Common myeloid progenitor, CD34-positive (primary cell): ENCODE data around the gene ABCC3.

Experiments used
- CTCF ChIA-PET: fragments of 350-600 bp; sonication (Branson Sonifier 250); formaldehyde crosslinking; loops from one replicate; lab custom pipeline; 2021; ENCODE audit warnings: antibody characterized with exemption; lab: Charles Lee
- POLR2A ChIA-PET: fragments of 350-600 bp; sonication (Branson Sonifier 250); formaldehyde crosslinking; loops from one replicate; lab custom pipeline; 2021; ENCODE audit warnings: antibody characterized with exemption; lab: Charles Lee
- DNase-seq, 3 donors: peaks; one replicate each; pipeline versions ENCODE4 v3.0.0 to v3.0.0-alpha.2; 2013
- H3K27ac ChIP-seq, 2 experiments: 1 replicate in 1 of 2; 2 replicates in 1 of 2; pipeline ENCODE4 v1.7.0; 2013; ENCODE audit warnings: inconsistent platforms in 2 of 2, low read length in 2 of 2, mild to moderate bottlenecking in 2 of 2, low read depth in 1 of 2, moderate library complexity in 1 of 2; ENCODE audit not compliant: severe bottlenecking in 2 of 2, insufficient read depth in 1 of 2, poor library complexity in 1 of 2
- H3K27me3 ChIP-seq, 5 experiments: replicated peaks in 2 of 5; 1 replicate in 3 of 5; 2 replicates in 2 of 5; pipeline versions ENCODE4 v1.6.1 to v1.7.0; 2013; ENCODE audit warnings: low read length in 4 of 5, mild to moderate bottlenecking in 2 of 5, moderate library complexity in 2 of 5, inconsistent platforms in 1 of 5; ENCODE audit not compliant: insufficient read depth in 5 of 5, control insufficient read depth in 4 of 5
- H3K36me3 ChIP-seq, 4 experiments: 1 replicate in 2 of 4; 2 replicates in 2 of 4; pipeline versions ENCODE4 v1.6.1 to v1.7.0; 2013; ENCODE audit warnings: low read length in 3 of 4, control low read depth in 1 of 4, mild to moderate bottlenecking in 1 of 4; ENCODE audit not compliant: control insufficient read depth in 4 of 4, insufficient read depth in 4 of 4
- H3K4me1 ChIP-seq, 4 experiments: 1 replicate in 3 of 4; 2 replicates in 1 of 4; pipeline versions ENCODE4 v1.6.1 to v1.7.1; 2013; ENCODE audit warnings: low read length in 3 of 4, mild to moderate bottlenecking in 3 of 4, control low read depth in 1 of 4, inconsistent platforms in 1 of 4, moderate library complexity in 1 of 4; ENCODE audit not compliant: control insufficient read depth in 4 of 4, insufficient read depth in 4 of 4; ENCODE audit errors: control extremely low read depth in 1 of 4
- H3K4me3 ChIP-seq, 7 experiments: 1 replicate in 4 of 7; 2 replicates in 3 of 7; pipeline versions ENCODE4 v1.5.1 to v1.7.0; 2013; ENCODE audit warnings: mild to moderate bottlenecking in 7 of 7, low read length in 6 of 7, moderate library complexity in 6 of 7, inconsistent platforms in 2 of 7, low read depth in 2 of 7, control low read depth in 1 of 7; ENCODE audit not compliant: insufficient read depth in 4 of 7, control insufficient read depth in 1 of 7; ENCODE audit errors: extremely low read depth in 1 of 7
- H3K9me3 ChIP-seq, 5 experiments: 1 replicate in 4 of 5; 2 replicates in 1 of 5; pipeline versions ENCODE4 v1.6.1 to v1.7.1; 2013; ENCODE audit warnings: low read length in 4 of 5, mild to moderate bottlenecking in 2 of 5, inconsistent platforms in 1 of 5, low read depth in 1 of 5, moderate library complexity in 1 of 5; ENCODE audit not compliant: control insufficient read depth in 4 of 5, insufficient read depth in 2 of 5; ENCODE audit errors: control extremely low read depth in 1 of 5
- WGBS: methylation state at CpG from one replicate; pipeline ENCODE4 v1.1.5; 2013; ENCODE audit not compliant: insufficient coverage; 5-methylcytosine and 5-hydroxymethylcytosine counted together

ABCC3 gene

DNA sequence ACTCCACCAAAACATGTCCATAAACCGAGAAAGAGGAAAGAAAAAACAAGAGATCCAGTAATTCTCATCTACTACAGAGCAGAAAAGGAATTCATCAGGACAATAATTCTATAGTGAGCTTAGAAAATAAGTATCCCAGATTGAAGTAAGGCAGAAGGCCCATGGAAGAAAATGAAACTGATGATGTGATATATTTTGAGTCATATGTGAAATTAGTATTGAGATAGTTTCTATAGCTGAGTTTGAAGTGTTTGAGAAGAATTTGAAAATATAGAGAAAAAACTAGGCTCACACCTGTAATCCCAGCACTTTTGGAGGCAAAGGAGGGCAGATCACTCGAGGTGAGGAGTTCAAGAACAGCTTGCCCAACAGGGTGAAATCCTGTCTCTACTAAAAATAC is 104.4 kb downstream of the ABCC3 start:
- H3K9me3 ChIP-seq, result no peaks in the 10 kb centered on the region
- H3K4me1 ChIP-seq, result no peaks in the 10 kb centered on the region
- peaks cover 30 to 64% (median 54%) of the 10 kb centered on the region in 4 experiments for H3K36me3 ChIP-seq
- no peak for DNase-seq
- no peak overlapping the region for H3K4me3 ChIP-seq
- ChIA-PET POLR2A (no interaction called here), CTCF (interaction anchor here (1.4 kb wide), 1 partner anchor 9 kb away, joined by 3 read pairs; no protein-coding TSS in a partner anchor)
- no peaks in the 10 kb centered on the region for H3K27me3 ChIP-seq
- WGBS, result no CpG with 5 or more reads among the region's 2 CpGs
- H3K27ac ChIP-seq, result no peak overlapping the region
